Measurements from ENCODE around the gene SERPINA5.
"Not testable (repeated sequence)": the region's sequence is repeated elsewhere in the genome, so short reads cannot be mapped to it uniquely, and the experiment has no call there.

Gene SERPINA5

GRCh38 chr14:94598816-94599655 lies 17.8 kb downstream of the SERPINA5 start:
- DNase-seq (ENCODE audit: low read depth in 2 of 2), result no peak

GRCh38 chr14:94599656-94600004 lies 18.4 kb downstream of the SERPINA5 start:
- no peak for DNase-seq (ENCODE audit: low read depth in 2 of 2)

DNA sequence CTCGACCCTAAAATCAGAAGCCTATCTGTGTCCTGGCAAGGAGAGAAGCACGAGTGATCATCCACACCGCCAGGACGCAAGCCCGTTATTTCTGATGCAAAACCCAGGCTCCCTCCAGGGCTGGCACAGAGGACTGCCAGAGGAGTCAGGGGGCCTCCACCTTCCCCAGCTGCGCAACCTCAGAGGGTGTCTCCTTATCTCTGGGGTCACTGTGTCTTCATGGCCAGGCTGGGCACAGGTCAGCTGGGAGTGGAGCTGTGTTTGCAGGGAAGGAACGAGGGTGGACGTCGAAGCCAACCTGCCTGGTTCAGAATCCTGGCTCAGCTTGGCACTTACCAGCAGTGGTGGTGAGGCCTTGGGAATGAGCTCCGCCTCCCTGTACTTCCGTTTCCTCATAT lies 18.9 kb downstream of the SERPINA5 start:
- no peak for DNase-seq (ENCODE audit: low read depth in 2 of 2)

- no peak for DNase-seq (ENCODE audit: low read depth in 2 of 2)
Measured at GRCh38 chr14:94601884-94602391, 20.7 kb downstream of the SERPINA5 start.

DNA sequence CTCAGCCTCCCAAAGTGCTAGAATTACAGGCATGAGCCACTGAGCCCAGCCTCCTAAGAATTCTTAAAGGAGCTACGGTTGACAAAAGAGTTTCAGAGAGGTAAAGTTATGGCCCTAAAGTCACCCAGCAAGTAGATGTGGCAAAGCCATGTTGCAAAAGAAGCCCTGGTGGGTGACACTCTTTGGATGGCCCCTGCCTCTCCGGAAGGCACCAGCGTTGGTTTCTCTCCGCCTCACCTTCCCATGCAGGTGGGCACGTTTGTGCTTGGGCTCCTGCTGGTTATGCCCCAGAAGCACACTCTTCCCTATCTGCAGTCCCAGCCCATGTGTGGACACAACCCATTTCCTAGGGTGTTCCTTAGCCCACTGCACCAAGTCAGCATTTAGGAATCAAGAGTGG lies 21.5 kb downstream of the SERPINA5 start:
- DNase-seq (ENCODE audit: low read depth in 2 of 2), result no peak

GRCh38 chr14:94605361-94605760 lies 24.1 kb downstream of the SERPINA5 start:
- DNase-seq (ENCODE audit: low read depth in 2 of 2), result no peak

DNA sequence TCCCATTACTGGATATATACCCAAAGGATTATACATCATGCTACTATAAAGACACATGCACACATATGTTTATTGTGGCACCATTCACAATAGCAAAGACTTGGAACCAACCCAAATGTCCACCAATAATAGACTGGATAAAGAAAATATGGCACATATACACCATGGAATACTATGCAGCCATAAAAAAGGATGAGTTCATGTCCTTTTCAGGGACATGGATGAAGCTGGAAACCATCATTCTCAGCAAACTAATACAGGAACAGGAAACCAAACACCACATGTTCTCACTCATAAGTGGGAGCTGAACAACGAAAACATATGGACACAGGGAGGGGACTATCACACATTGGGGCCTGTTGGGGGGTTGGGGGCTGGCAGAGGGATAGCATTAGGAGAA lies 27.7 kb downstream of the SERPINA5 start:
- not testable (repeated sequence) for DNase-seq (ENCODE audit: low read depth in 2 of 2)

- DNase-seq (ENCODE audit: low read depth in 2 of 2), result no peak
Measured at GRCh38 chr14:94611179-94611578, 30.0 kb downstream of the SERPINA5 start.

DNA sequence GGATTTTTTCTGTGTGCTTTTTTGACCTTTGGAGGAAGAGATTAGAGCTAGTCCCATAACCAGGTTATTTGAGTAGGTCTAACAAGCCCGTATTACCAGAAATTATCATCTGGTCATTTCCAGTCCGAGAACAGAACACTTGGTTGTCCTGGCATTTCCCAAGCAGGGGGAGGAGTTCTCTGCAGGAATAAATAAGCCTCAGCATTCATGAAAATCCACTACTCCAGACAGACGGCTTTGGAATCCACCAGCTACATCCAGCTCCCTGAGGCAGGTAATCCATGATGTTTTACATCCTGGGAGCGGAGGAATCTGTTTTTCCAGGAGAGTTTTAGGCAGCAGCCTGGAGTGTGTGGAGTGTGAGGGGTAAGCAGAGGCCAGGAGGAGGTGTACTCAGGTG lies 30.9 kb downstream of the SERPINA5 start, which contains the start of gene SERPINA3:
Gene SERPINA3 (plus strand): TSS at position 218 of the 400 bp plus-strand sequence. CDS start 2,051 bp downstream, outside the sequence.
- DNase-seq (ENCODE audit: low read depth in 2 of 2), result no peak

GRCh38 chr14:94612580-94613554 lies 31.6 kb downstream of the SERPINA5 start:
- no peak for DNase-seq (ENCODE audit: low read depth in 2 of 2)

DNA sequence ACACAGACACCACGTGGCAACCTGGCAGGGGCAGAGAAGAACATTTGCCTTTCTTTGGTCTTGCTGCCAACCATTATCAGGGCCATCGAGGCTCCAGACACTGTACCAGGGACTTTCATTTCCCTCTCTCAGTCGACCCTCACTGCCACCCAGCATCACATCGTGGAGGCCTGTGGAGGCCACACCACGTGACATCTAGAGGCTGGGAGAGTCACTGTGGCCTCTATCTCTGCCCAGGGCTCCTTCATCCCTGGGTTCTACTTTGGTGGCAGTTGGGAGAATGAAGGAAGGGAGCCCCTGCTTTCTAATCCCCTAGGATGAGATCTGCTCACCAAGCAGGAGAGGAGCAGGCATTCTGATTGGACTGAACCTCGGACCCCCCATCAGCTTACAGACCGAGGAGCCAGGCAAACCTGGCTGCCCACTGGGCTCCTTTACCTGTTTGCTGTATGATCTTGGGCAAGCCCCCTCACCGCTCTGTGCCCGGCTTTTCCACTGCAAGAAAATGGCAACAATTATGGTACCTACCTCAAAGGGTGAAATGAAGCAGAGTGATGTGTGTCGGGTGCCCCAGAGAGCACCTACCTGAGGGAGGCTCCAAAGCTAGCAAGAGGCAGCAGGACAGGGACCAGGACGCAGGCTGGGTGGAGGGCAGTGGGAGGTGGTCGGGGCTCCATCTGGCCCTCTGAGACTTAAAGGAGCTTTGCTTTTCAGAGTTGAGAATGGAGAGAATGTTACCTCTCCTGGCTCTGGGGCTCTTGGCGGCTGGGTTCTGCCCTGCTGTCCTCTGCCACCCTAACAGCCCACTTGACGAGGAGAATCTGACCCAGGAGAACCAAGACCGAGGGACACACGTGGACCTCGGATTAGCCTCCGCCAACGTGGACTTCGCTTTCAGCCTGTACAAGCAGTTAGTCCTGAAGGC lies 32.8 kb downstream of the SERPINA5 start:
- no peak for DNase-seq (ENCODE audit: low read depth in 2 of 2)

GRCh38 chr14:94614802-94615201 lies 33.6 kb downstream of the SERPINA5 start:
- no peak for DNase-seq (ENCODE audit: low read depth in 2 of 2)

- no peak for DNase-seq (ENCODE audit: low read depth in 2 of 2)
Measured at GRCh38 chr14:94615254-94615653, 34.0 kb downstream of the SERPINA5 start.

DNA sequence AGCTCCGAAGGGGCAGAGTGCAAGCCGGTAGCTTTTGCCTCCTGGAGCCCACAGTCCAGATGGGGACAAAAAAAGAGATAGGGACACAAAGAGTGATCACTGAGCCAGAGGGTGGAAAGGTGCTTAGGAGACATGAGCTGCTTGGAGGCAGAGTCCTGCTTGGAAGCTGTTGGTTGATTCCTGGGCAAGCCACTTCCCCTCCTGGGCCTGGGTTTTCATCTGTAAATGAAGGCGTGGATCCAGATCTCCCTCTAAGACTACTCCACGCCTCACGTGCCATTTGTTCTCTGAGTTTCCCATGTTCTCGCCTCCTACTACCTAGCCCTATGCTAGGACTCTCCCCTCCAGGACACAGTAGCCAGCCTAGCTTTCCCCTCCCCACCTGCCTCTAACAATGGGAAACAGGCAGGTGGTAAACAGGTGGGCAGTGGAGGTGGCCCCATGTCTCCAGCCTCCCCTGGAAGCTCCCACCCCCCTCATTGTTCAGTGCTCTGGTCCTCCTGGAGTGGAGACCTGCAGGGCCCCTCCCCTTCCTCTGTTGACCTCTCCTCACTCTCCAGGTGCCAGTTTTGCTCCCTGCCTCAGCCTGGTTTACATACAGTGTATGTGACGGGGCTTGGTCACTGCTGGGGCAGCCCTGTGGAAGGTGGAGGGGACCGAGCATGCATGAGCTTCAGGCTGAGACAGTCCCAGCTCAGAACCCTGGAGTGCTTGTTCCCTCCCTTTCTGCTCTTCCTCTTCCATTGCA lies 34.8 kb downstream of the SERPINA5 start:
- DNase-seq (ENCODE audit: low read depth in 2 of 2), result no peak

- no peak for DNase-seq (ENCODE audit: low read depth in 2 of 2)
Measured at GRCh38 chr14:94617366-94617941, 36.2 kb downstream of the SERPINA5 start.

- no peak for DNase-seq (ENCODE audit: low read depth in 2 of 2)
Measured at GRCh38 chr14:94617988-94618822, 37.0 kb downstream of the SERPINA5 start.

- DNase-seq (ENCODE audit: low read depth in 2 of 2), result no peak
Measured at GRCh38 chr14:94619297-94619696, 38.1 kb downstream of the SERPINA5 start.

- no peak for DNase-seq (ENCODE audit: low read depth in 2 of 2)
Measured at GRCh38 chr14:94620597-94620996, 39.4 kb downstream of the SERPINA5 start.

Measured in stimulated activated CD4-positive, alpha-beta T cell treated with anti-CD3 and anti-CD28 coated beads, Interleukin-4, amount 100 ng/mL, for 48 hours (primary cell).